Activated effector memory CD4-positive, alpha-beta T cell treated with Interleukin-2 at 50 U/mL for 16 hours (primary cell): ENCODE results near the gene PRKN.

Source experiments
- DNase-seq: peaks from one replicate; pipeline ENCODE4 v3.0.0-alpha.2; 2020

The PRKN gene

DNA sequence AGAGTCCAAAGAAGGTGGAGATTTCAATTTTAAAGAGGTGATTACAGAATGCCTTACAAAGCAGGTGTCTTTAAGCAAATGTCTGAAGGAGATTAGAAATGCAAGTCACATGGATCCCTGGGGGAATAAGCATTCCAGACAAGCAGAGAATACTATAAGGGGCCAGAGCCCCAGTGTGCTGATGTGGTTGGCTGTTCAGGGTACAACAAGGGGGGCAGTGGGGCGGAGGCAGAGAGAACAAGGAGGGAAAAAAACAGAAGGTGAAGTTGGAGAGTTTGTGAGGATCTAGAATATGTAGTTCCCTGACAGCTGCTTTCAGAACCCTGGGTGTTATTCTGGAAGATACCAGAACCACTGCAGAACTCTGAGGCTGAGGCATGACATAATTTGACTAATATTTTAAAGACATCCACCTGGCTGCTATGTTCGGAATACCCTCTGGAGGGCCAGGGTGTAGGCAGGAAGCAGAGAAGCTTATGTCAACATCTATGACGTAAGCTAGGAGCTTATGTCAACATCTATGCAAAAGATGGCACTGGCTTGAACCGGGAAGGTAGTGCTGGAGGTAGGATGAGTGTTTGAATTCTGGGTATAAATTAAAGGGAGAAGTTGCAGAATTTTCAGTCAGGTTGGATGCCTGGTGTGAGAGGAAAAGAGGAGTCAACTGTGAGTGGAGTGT lies 1177.5 kb downstream of the PRKN start:
- no peak for DNase-seq

GRCh38 chr6:161548713-161549296 lies 1178.8 kb downstream of the PRKN start:
- DNase-seq: no peak

DNA sequence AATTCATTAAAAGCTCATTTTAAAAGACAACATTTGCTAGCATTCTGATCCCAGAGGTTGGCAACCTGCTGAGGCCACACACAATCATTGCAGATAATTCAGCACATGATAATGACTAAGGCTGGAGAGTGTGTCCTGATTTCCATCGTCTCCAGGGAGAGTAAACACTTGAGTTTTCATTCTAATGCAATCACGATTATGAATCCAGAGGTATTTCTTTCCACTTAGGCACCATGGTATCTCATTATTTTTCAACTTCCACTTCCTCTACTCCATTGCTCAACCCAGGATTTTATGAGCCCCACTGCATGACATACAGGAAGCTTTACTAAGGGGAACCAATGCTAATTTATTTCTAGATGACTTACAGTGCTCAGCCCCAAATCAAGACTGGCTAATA lies 1179.9 kb downstream of the PRKN start:
- DNase-seq: no peak

GRCh38 chr6:161546632-161547031 lies 1180.9 kb downstream of the PRKN start:
- no peak for DNase-seq

DNA sequence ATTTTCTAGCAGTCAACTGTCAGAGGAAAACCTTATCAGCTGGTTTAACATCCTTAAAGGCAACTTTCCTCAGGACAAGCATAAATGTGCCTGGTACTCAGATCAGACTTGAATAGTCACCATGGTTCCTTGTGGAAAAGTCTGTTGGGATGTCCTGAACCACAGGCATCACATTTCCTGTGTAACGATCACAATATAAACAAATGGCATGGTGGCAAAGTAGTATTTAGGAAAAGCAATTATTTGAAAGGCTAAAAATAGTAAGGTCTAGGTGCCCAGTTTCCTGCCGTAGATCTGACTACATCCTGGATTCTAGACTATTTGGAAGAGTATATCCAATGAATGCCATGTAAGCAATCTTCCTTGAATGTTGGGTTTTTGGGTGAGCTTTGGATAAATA lies 1181.8 kb downstream of the PRKN start:
- no peak for DNase-seq

- no peak for DNase-seq
Observed at GRCh38 chr6:161544801-161545480, 1182.6 kb downstream of the PRKN start.

GRCh38 chr6:161543684-161544309 lies 1183.8 kb downstream of the PRKN start:
- DNase-seq: no peak

DNA sequence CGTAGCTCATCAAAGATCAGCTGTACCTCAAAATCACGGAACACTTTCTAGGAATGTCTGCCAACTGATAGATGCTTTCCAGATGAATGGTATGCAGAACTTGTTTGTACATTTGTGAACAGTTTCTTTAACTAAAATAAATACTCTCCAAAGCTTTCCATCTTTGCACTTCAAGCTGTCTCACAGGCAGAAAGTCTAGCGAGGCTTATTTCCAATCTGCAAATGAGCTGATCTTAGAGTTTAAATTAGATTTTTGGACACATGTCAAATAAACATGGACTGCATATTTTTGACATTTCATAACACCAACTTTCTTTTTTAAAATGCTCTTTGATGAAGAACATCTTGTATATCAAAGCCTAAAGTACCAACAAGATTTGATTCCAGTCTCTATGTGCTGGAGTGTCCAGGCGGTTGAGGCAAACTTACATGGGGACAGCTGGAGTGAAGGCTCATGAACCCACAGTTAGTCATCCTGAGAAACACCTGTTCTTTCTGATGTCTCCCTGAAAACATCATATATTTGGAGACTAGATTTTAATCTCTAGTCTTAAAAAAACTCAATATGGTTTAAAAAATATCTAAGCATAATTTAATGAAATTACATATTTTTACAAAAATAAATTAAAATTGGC lies 1185.1 kb downstream of the PRKN start:
- DNase-seq: no peak

GRCh38 chr6:161540532-161540931 lies 1187.0 kb downstream of the PRKN start:
- DNase-seq: no peak

DNA sequence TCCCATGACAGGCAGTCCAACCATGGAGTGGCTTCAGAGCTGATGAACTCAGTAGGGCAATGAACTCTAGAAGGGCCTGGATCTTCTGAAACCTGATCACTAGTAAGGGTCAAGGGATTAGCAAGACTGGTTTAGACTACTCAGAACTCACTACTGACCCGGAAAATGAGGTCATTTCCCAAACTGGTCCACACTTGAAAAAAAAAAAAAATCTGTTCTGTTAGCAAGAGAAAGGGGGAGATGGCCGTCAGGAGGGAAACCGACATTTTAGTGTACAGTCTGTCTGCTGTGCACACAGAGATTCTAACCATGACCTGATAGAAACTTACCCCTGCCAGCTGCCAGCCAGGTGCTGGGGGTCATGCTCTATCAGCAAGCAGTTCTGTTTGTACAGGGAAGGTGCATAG lies 1191.3 kb downstream of the PRKN start:
- DNase-seq: no peak

- no peak for DNase-seq
Observed at GRCh38 chr6:161534264-161534873, 1193.2 kb downstream of the PRKN start.

DNA sequence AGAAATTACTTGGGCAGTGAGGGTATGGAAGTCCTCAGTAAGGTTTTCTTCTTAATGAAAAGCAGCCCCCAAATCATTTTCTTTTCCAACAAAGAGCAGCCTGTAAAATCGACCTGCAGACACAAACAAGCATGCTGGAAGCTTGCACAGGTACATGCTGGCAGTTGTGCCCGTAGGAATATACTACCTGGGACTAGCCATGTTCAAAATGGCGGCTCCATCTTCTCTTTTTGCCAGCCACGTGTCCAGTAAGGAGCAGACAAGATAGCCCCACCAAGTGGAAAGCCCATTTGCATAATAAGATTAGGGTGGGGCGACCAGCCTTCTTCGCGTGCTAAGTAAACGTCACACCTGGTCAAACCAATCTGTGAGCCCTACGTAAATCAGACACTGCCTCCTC lies 1194.3 kb downstream of the PRKN start:
- no peak for DNase-seq

- no peak for DNase-seq
Observed at GRCh38 chr6:161532536-161532935, 1195.0 kb downstream of the PRKN start.

GRCh38 chr6:161526794-161527193 lies 1200.8 kb downstream of the PRKN start:
- no peak for DNase-seq

DNA sequence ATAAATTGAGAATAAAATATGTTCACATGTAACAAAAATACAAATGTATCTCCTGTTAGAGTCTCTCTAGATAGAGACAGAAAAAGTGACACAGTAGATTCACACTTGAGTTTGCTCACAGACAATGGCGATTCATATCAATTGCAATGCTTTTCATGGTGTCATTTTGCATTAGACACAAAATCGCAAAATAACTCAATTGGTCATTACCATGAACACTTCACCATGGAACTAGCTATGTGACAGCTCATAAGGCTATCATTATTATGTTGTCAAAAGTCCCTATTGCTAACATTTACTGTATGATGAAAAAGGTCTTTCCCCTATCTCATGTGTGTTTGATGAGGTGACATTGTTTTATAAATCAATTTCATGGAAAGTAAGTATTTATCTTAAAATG lies 1204.2 kb downstream of the PRKN start:
- no peak for DNase-seq

- no peak for DNase-seq
Observed at GRCh38 chr6:161522276-161522675, 1205.3 kb downstream of the PRKN start.

- DNase-seq: no peak
Observed at GRCh38 chr6:161511447-161512095, 1216.0 kb downstream of the PRKN start.

DNA sequence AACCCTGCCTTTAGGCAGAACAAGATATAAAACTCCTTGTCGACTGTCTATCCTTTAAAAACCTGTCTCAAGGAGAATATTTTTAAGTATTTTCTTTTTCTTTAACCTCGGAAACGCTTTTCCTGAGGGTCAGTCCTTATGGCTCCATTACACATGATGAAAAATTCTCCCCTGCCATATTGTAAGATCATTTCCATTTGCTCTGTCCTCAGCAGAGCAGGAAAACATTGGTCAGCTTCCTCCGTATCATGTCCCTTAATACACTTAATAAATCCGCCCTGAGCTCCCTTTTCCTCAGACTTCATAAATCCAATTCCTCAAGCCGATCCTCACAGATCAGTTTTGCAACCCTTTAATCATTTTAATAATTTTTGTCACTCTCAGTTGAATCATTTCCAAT lies 1219.2 kb downstream of the PRKN start:
- DNase-seq: no peak

DNA sequence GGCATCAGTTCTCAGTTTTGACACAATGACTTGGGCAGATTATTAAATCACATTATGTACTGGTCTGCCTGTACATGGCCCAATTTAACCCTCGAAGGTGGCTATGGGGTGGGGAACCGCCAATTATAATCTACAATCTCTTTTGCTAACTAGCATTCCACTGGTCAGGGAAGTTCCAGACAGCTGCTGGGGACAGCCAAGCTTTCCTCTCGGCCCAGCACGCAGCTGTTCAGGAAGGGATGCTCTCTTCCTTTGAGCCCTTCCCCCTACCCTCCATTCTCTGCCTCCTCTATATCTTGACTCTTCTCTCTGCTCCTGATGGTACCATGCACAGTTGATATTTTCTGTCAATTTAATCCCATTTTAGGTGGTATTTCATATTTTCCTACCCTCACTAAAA lies 1220.2 kb downstream of the PRKN start:
- no peak for DNase-seq

DNA sequence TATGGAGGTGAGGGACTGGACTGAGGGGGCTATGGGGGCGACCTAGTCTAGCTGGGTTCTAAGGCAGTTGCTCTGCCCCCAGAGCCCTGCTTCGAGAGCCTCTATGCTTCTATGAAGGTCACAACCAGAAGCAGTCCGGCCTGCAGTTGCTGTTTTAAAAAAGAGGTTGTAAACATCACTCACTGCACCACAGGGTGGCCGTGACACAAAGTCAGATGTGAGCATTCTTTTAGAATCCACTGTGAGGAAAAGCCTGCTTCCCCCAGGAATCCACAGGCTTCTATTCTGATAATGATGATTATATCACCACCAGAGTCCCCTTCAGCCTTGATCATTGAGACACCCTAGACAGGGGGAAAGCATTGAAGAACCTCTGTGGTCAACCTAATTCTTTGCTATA lies 1224.0 kb downstream of the PRKN start:
- no peak for DNase-seq

- DNase-seq: no peak
Observed at GRCh38 chr6:161498881-161499280, 1228.7 kb downstream of the PRKN start.

DNA sequence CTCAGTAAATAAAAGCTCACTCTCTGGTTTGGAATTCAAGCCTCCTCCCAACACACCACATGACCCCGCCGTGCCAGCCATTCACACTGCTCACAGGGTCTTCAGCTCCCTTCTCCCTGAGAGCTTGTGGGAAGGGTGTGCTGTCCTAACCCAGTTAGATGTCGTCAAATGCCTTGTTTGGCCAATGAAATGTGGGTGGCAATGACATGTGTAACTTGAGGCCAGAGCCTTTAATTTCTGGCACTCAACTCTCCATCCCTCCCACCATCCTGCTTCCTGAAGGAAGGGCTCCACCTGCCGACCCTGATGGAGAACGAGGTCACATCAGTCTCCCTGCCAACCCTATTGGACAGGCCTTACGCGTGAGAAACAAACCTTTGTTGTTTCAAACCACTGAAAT lies 1229.2 kb downstream of the PRKN start:
- no peak for DNase-seq

GRCh38 chr6:161496941-161497340 lies 1230.6 kb downstream of the PRKN start:
- no peak for DNase-seq
